Activated T-helper 17 cell treated with anti-CD3 and anti-CD28 coated beads, Interleukin-2, amount 50 U/mL, for 72 hours (primary cell): ENCODE measurements around the gene HIVEP2. TPM values are rescaled to one million over a fixed set of nuclear protein-coding genes. Genes with fewer than 3 reads are reported as not detected.

Experiments used
- ATAC-seq: fragments of 150-1000 bp; cut with Tn5 transposase; replicated peaks from 2 replicates; pipeline ENCODE4 v1.10.0; 2021; ENCODE audit warnings: mild to moderate bottlenecking, moderate library complexity
- H3K27ac Mint-ChIP-seq: one replicate; pipeline ENCODE4 v1.8.0; 2022; ENCODE audit warnings: mixed read lengths
- H3K27me3 Mint-ChIP-seq: one replicate; pipeline ENCODE4 v1.8.0; 2022; ENCODE audit warnings: mixed read lengths
- H3K36me3 Mint-ChIP-seq: one replicate; pipeline ENCODE4 v1.8.0; 2022; ENCODE audit warnings: low read depth, mild to moderate bottlenecking, mixed read lengths
- H3K4me1 Mint-ChIP-seq: one replicate; pipeline ENCODE4 v1.8.0; 2022; ENCODE audit warnings: mixed read lengths
- H3K4me3 Mint-ChIP-seq: one replicate; pipeline ENCODE4 v1.8.0; 2022; ENCODE audit warnings: mild to moderate bottlenecking, mixed read lengths
- H3K9me3 Mint-ChIP-seq: one replicate; pipeline ENCODE4 v1.8.0; 2022; ENCODE audit warnings: mixed read lengths
- total RNA-seq, 2 donors: library from RNA; stranded (reverse); gene quantifications; one replicate each; pipeline ENCODE4 v1.2.3, GENCODE V29; 2022

HIVEP2 gene
- total RNA-seq, 2 donors from 2014 or later = 33.0 to 53.5 TPM

DNA sequence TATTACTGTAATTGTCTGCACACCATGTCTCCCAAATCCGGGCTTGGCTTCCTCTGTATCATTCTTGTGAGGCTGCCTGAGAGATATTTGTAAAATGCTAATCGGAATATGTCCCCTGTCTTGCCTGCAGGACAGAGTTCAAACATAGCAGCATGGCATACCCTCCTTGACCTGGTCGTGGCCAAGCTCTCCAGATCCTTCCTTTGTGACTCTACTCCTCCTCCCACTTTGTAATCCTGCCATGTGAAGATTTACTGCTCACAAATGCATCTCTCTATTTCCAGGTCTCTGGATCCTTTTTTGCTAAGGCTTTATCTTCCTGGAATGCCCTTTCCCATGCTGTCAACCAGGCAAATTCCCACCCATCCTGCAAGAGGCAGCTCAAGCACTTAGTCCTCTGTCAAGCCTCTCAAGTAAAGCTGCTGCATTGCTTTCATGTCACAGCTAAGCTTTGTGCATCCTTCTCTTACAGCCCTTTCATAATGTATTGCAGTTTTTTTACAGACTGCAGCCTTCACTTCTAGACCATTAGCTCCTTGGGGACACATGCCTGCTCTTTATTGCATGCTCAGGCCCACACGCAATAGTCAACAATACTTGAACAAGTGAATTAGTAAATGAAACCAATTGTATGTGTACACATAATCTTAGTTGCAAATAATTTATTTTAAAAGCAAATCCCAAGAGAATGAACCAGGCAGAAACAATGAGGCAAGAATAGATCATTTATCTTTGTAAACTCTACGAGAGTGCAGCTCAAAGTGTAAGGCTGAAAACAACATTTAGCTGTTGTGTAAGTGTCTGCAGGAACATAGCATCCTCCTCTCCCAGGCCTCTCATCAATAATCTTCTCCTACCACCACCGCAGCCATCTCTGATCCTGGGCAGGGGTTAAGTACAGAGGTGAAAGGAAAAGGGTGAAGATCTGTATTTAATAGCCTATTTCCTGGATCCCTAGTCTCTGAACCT, 45.8 kb downstream of the HIVEP2 start:
- Mint-ChIP-seq H3K4me3 (no peak overlapping the region), H3K27me3 (no peaks in the 10 kb centered on the region), H3K27ac (no peak overlapping the region), H3K36me3 (peaks cover 48% of the 10 kb centered on the region), H3K4me1 (peaks cover 27% of the 10 kb centered on the region), H3K9me3 (no peaks in the 10 kb centered on the region)
- ATAC-seq = no peak

DNA sequence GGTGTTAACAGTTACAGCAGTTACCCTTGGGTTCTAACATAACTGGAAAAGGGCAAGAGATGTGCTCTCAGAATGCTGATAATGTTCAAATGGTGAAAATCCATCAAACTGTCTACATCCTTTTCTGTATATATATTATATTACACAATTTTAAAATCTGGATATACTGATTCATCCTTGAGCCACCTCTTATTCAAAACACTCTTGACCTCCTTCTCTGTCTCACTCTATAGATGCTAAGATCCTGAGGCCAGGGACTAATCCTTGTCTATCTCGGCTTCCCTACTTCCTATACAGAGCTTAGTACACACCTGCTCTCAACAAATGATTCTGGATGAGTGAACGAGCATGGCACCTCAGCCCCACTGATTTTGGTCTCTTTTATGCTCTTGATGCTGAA, 47.3 kb downstream of the HIVEP2 start:
- Mint-ChIP-seq H3K27ac (no peak overlapping the region), H3K27me3 (no peaks in the 10 kb centered on the region), H3K4me1 (peaks cover 16% of the 10 kb centered on the region), H3K36me3 (peaks cover 38% of the 10 kb centered on the region), H3K4me3 (no peak overlapping the region), H3K9me3 (no peaks in the 10 kb centered on the region)
- ATAC-seq = no peak

DNA sequence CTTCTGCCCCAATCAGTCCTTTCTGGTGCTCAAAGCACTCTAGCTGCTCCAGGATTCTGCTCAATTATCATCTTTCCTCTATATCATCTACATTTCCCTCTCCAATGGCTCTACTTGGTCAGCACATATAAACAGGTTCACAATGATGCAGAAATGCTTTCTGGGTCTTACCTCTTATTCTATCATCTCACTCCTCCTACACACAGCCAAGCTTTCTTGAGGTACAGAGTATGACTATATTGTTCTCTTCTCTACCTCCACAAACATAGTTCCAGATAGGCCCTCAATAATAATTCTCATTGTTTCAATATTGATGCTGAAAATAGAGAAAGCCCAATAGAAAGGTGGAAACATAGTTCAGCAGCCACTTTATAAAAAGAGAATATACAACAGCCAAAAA, 48.2 kb downstream of the HIVEP2 start:
- Mint-ChIP-seq H3K4me3 (no peak overlapping the region), H3K27me3 (no peaks in the 10 kb centered on the region), H3K36me3 (peaks cover 29% of the 10 kb centered on the region), H3K4me1 (peaks cover 14% of the 10 kb centered on the region), H3K9me3 (no peaks in the 10 kb centered on the region), H3K27ac (no peak overlapping the region)
- peak; percentile 60 for ATAC-seq

DNA sequence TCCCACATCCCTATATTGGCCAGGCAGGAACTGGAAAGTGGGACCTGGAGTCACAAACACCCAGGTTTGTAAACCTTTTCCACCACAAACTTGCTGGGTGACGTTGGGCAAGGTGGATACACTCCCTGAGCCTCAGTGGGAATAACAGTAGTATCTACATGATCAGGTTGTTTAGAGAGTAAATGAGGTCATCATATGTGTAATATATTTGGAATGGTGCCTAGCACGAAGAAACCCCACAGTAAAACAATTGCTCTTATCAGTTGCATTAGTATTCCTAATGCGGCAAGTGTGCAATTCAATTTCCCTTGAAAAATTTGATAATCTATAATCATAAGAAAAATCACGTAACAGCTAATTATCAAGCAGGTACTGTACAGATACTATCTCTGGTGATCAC, 51.9 kb downstream of the HIVEP2 start:
- H3K9me3 Mint-ChIP-seq = no peaks in the 10 kb centered on the region
- peaks cover 29% of the 10 kb centered on the region for H3K4me1 Mint-ChIP-seq
- no peaks in the 10 kb centered on the region for H3K27me3 Mint-ChIP-seq
- H3K4me3 Mint-ChIP-seq = no peak overlapping the region
- no peak for ATAC-seq
- H3K36me3 Mint-ChIP-seq = peaks cover 24% of the 10 kb centered on the region
- no peak overlapping the region for H3K27ac Mint-ChIP-seq

GRCh38 chr6:142892254-142893021, 52.5 kb downstream of the HIVEP2 start:
- Mint-ChIP-seq H3K4me1 (peaks cover 31% of the 10 kb centered on the region), H3K27me3 (no peaks in the 10 kb centered on the region), H3K9me3 (no peaks in the 10 kb centered on the region), H3K36me3 (peaks cover 29% of the 10 kb centered on the region), H3K4me3 (peak overlapping the region; percentile 51), H3K27ac (peak overlapping the region; percentile 62)
- no peak for ATAC-seq

GRCh38 chr6:142891454-142891853, 53.5 kb downstream of the HIVEP2 start:
- peaks cover 41% of the 10 kb centered on the region for H3K4me1 Mint-ChIP-seq
- H3K36me3 Mint-ChIP-seq = peaks cover 39% of the 10 kb centered on the region
- peak; percentile 54 for ATAC-seq
- no peaks in the 10 kb centered on the region for H3K9me3 Mint-ChIP-seq
- H3K27ac Mint-ChIP-seq = peak overlapping the region; percentile 62
- H3K4me3 Mint-ChIP-seq = peak overlapping the region; percentile 51
- no peaks in the 10 kb centered on the region for H3K27me3 Mint-ChIP-seq

GRCh38 chr6:142888456-142888855, 56.5 kb downstream of the HIVEP2 start:
- Mint-ChIP-seq H3K9me3 (no peaks in the 10 kb centered on the region), H3K4me1 (peaks cover 57% of the 10 kb centered on the region), H3K27me3 (no peaks in the 10 kb centered on the region), H3K36me3 (peaks cover 39% of the 10 kb centered on the region), H3K4me3 (peak overlapping the region; percentile 87), H3K27ac (peak overlapping the region; percentile 94)
- peak; percentile 27 for ATAC-seq

DNA sequence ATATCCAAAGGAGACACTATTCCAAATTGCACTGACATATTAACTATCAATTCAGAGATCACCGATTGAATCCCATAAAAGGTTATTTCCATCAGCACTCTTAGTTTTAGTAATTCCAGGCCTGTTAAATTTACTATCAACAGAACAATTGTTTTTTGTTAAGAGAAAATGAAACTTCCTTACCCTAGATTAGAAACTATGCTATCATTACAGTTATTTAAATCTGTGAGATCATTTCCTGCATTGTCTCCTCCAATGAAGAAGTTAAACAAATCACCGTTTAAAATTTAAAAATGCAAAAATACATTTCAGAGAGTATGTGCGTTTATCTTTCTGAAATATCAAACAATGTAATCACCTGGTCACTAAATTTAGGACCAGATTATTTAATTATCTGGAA, 57.5 kb downstream of the HIVEP2 start:
- peak; percentile 14 for ATAC-seq
- H3K27ac Mint-ChIP-seq = peak overlapping the region; percentile 94
- no peaks in the 10 kb centered on the region for H3K27me3 Mint-ChIP-seq
- H3K4me3 Mint-ChIP-seq = peak overlapping the region; percentile 87
- H3K36me3 Mint-ChIP-seq = peaks cover 39% of the 10 kb centered on the region
- no peaks in the 10 kb centered on the region for H3K9me3 Mint-ChIP-seq
- H3K4me1 Mint-ChIP-seq = peaks cover 54% of the 10 kb centered on the region

DNA sequence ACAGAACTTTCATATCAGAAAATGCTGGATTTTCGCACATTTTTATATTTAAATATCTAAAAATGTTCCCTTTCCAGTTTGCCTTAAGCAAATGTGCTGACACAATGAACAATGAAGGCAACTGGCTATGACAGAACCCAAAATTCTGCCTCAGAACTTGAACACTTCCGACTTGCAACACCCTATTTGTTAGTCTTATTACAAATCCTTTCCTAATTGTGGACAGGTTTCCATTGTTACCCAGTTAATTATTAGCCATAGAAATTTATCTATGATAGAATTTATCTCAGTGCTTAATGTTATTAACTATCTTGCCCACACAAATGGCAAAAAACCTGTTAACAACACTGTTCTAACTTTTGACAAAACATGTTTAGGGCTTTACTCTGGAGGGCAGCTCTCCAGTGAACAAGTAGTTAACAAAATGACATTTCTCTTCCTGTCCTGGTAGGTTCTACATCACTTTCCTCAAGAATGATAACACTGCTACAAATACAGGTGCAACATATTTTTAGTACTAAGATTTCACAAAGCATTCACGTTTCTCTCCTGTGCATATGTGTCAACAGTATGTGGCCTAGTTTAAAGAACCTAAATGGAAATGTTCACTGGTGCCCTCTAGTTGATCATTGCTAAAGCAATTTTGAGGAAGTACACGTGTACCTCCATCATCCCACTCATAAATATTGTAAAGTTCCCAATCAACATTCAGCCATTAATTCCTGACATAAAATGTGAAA, 58.4 kb downstream of the HIVEP2 start:
- ATAC-seq = peak; percentile 32
- Mint-ChIP-seq H3K36me3 (peaks cover 47% of the 10 kb centered on the region), H3K4me3 (peak overlapping the region; percentile 87), H3K4me1 (peaks cover 54% of the 10 kb centered on the region), H3K9me3 (no peaks in the 10 kb centered on the region), H3K27ac (peak overlapping the region; percentile 94), H3K27me3 (no peaks in the 10 kb centered on the region)

DNA sequence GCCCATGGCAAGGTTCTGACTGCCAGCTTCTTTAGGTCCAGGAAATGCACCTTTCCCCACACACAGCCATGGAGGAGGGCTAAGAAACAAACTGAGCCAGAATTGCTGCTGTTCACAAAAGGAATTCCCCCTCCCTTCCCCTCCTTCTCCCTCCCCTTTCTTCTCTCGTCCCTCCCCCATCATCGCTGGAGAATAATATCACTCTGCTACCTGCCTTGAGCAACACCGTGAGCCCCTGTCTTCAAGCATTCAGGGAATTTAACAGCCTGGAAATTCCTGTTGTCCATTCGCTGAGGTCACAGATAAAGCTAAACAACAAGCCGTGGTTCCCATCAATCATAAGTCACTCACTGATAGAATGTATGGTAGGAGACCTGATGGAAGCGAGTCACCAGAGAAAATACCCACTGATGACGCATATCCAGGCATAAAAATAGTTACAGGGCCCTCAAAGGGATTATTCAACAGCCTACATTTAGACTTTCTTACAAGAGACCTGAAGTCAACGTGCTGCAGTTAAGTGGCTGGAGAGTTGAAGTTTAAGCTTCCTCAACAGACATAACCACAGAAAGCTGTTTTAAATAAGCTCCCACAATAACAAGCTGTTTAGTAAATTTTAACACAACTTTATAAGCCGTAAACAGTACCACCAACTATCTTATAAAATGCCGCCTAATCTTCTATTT, 59.7 kb downstream of the HIVEP2 start:
- H3K4me3 Mint-ChIP-seq = peak overlapping the region; percentile 87
- H3K27me3 Mint-ChIP-seq = no peaks in the 10 kb centered on the region
- peaks cover 53% of the 10 kb centered on the region for H3K4me1 Mint-ChIP-seq
- H3K9me3 Mint-ChIP-seq = no peaks in the 10 kb centered on the region
- peak; percentile 87 for ATAC-seq
- H3K36me3 Mint-ChIP-seq = peaks cover 60% of the 10 kb centered on the region
- peak overlapping the region; percentile 94 for H3K27ac Mint-ChIP-seq

DNA sequence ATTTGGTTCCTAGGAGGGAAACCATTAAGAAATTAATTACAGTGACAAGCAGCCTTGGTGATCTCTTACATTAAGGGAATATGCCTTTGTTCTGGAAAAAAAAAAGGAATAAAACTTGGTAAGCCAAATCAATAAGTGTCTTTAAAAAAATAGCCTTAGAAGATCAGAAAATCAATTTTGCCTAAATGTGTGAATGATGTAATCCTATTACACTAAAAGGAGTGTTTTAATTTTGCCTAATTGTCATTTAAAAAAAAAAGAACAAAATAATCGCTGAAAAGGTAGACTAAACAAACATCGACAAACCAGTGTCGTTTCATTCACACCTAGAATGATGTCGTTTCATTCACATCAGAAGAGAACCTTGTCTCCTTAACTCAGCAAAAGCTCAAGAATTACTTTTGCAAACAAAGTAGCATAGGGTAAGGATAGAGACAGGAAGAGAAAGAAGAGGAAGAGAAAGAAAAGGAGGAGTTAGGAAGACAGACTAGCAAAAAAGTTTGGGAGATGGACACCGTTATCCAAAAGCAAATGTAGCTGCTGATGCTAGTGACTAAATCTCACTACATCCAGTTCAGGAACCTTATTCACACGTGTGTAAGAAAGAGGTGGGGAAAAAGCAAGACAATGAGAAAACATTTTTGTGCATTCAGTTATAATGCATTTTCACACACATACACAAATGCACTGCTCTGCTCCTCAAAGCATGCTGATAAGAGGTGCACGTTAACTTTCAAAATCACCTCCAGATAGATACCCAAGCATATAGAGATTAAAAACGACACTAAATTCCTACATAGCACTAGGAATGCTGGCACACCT, 60.6 kb downstream of the HIVEP2 start:
- peaks cover 63% of the 10 kb centered on the region for H3K36me3 Mint-ChIP-seq
- H3K27ac Mint-ChIP-seq = peak overlapping the region; percentile 94
- ATAC-seq = no peak
- H3K27me3 Mint-ChIP-seq = no peaks in the 10 kb centered on the region
- no peaks in the 10 kb centered on the region for H3K9me3 Mint-ChIP-seq
- H3K4me3 Mint-ChIP-seq = peak overlapping the region; percentile 87
- H3K4me1 Mint-ChIP-seq = peaks cover 57% of the 10 kb centered on the region

GRCh38 chr6:142883011-142883410, 62.0 kb downstream of the HIVEP2 start:
- Mint-ChIP-seq H3K27ac (no peak overlapping the region), H3K4me1 (peaks cover 57% of the 10 kb centered on the region), H3K4me3 (peak overlapping the region; percentile 87), H3K36me3 (peaks cover 65% of the 10 kb centered on the region), H3K27me3 (no peaks in the 10 kb centered on the region), H3K9me3 (no peaks in the 10 kb centered on the region)
- ATAC-seq = no peak

GRCh38 chr6:142881761-142882160, 63.2 kb downstream of the HIVEP2 start:
- H3K27me3 Mint-ChIP-seq = no peaks in the 10 kb centered on the region
- no peaks in the 10 kb centered on the region for H3K9me3 Mint-ChIP-seq
- H3K36me3 Mint-ChIP-seq = peaks cover 63% of the 10 kb centered on the region
- H3K4me3 Mint-ChIP-seq = peak overlapping the region; percentile 87
- H3K4me1 Mint-ChIP-seq = peaks cover 55% of the 10 kb centered on the region
- peak; percentile 20 for ATAC-seq
- peak overlapping the region; percentile 87 for H3K27ac Mint-ChIP-seq
